ENCODE results near the gene GAREM1. TPM values are rescaled to one million over a fixed set of nuclear protein-coding genes. Genes with fewer than 3 reads are reported as not detected.
"Not testable (repeated sequence)": the region's sequence is repeated elsewhere in the genome, so short reads cannot be mapped to it uniquely, and the experiment has no call there.

Gene GAREM1
- total RNA-seq, 1 experiment from 2014 or later, result 21.4 TPM

- Mint-ChIP-seq H3K9me3 (ENCODE audit: unreplicated experiment) (no peaks in the 10 kb centered on the region), H3K4me1 (ENCODE audit: insufficient read depth, unreplicated experiment) (no peaks in the 10 kb centered on the region), H3K27me3 (ENCODE audit: insufficient read depth, unreplicated experiment) (no peaks in the 10 kb centered on the region), H3K36me3 (ENCODE audit: insufficient read depth, unreplicated experiment) (no peaks in the 10 kb centered on the region), H3K4me3 (ENCODE audit: unreplicated experiment) (no peak overlapping the region), H3K27ac (ENCODE audit: low read depth, unreplicated experiment) (no peak overlapping the region)
- TF ChIP-seq, protein P1, sequence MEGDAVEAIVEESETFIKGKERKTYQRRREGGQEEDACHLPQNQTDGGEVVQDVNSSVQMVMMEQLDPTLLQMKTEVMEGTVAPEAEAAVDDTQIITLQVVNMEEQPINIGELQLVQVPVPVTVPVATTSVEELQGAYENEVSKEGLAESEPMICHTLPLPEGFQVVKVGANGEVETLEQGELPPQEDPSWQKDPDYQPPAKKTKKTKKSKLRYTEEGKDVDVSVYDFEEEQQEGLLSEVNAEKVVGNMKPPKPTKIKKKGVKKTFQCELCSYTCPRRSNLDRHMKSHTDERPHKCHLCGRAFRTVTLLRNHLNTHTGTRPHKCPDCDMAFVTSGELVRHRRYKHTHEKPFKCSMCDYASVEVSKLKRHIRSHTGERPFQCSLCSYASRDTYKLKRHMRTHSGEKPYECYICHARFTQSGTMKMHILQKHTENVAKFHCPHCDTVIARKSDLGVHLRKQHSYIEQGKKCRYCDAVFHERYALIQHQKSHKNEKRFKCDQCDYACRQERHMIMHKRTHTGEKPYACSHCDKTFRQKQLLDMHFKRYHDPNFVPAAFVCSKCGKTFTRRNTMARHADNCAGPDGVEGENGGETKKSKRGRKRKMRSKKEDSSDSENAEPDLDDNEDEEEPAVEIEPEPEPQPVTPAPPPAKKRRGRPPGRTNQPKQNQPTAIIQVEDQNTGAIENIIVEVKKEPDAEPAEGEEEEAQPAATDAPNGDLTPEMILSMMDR (IDR thresholded peaks at IDR 0.05; ENCODE audit: unreplicated experiment), result no peak
- CTCF ChIA-PET, result no interaction called here
- POLR2A ChIA-PET, result interaction anchor here (0.9 kb wide), 1 partner anchor 235 kb away, joined by 3 read pairs; no protein-coding TSS in a partner anchor
- no TSS peak for BruUV-seq (replicated peaks)
- intact Hi-C loops (cut with micrococcal nuclease), result no loop called here
- DNase-seq (ENCODE audit: unreplicated experiment), result no peak
Observed at GRCh38 chr18:32502014-32502413, 31.3 kb upstream of the GAREM1 start.

GRCh38 chr18:32501242-32501641, 30.6 kb upstream of the GAREM1 start:
- intact Hi-C loops (cut with micrococcal nuclease); BruUV-seq (replicated peaks): not testable (repeated sequence)
- CTCF ChIA-PET, result interaction anchor here (0.7 kb wide), 1 partner anchor 343 kb away, joined by 5 read pairs; no protein-coding TSS in a partner anchor

GRCh38 chr18:32483002-32483401, 12.3 kb upstream of the GAREM1 start:
- CTCF ChIA-PET, result interaction anchor here (0.6 to 1.2 kb wide), 2 partner anchors 188 to 211 kb away, joined by 3 read pairs; no protein-coding TSS in a partner anchor
- no peak overlapping the region for H3K4me3 Mint-ChIP-seq (ENCODE audit: unreplicated experiment)

More at GRCh38 chr18:32501242-32501641, 30.6 kb upstream of the GAREM1 start:
- H3K9me3 Mint-ChIP-seq (ENCODE audit: unreplicated experiment); H3K36me3 Mint-ChIP-seq (ENCODE audit: insufficient read depth, unreplicated experiment); H3K4me3 Mint-ChIP-seq (ENCODE audit: unreplicated experiment); H3K4me1 Mint-ChIP-seq (ENCODE audit: insufficient read depth, unreplicated experiment); H3K27me3 Mint-ChIP-seq (ENCODE audit: insufficient read depth, unreplicated experiment): not testable (repeated sequence)
- peak; percentile 5 for DNase-seq (ENCODE audit: unreplicated experiment)
- peak overlapping the region; percentile 59 for H3K27ac Mint-ChIP-seq (ENCODE audit: low read depth, unreplicated experiment)
- POLR2A ChIA-PET, result interaction anchor here (0.6 kb wide), 1 partner anchor 30 kb away, joined by 3 read pairs; the partner anchor contains the start of gene GAREM1

GRCh38 chr18:32482117-32482516, 11.4 kb upstream of the GAREM1 start:
- no peaks in the 10 kb centered on the region for H3K36me3 Mint-ChIP-seq (ENCODE audit: insufficient read depth, unreplicated experiment)
- H3K27ac Mint-ChIP-seq (ENCODE audit: low read depth, unreplicated experiment), result no peak overlapping the region
- TF ChIP-seq, protein P1 (IDR thresholded peaks at IDR 0.05; ENCODE audit: unreplicated experiment), result no peak
- intact Hi-C loops (cut with micrococcal nuclease), result no loop called here
- H3K4me3 Mint-ChIP-seq (ENCODE audit: unreplicated experiment), result no peak overlapping the region
- POLR2A ChIA-PET, result no interaction called here
- peaks cover 11% of the 10 kb centered on the region for H3K27me3 Mint-ChIP-seq (ENCODE audit: insufficient read depth, unreplicated experiment)
- DNase-seq (ENCODE audit: unreplicated experiment), result no peak
- H3K9me3 Mint-ChIP-seq (ENCODE audit: unreplicated experiment), result no peaks in the 10 kb centered on the region
- BruUV-seq (replicated peaks), result no TSS peak
- CTCF ChIA-PET, result interaction anchor here (0.6 to 0.7 kb wide), 2 partner anchors 8 to 325 kb away, joined by 3 read pairs; no protein-coding TSS in a partner anchor
- H3K4me1 Mint-ChIP-seq (ENCODE audit: insufficient read depth, unreplicated experiment), result no peaks in the 10 kb centered on the region

More at GRCh38 chr18:32483002-32483401, 12.3 kb upstream of the GAREM1 start:
- BruUV-seq (replicated peaks), result no TSS peak
- TF ChIP-seq, protein P1 (IDR thresholded peaks at IDR 0.05; ENCODE audit: unreplicated experiment), result no peak
- no peak for DNase-seq (ENCODE audit: unreplicated experiment)
- intact Hi-C loops (cut with micrococcal nuclease), result no loop called here
- no peaks in the 10 kb centered on the region for H3K36me3 Mint-ChIP-seq (ENCODE audit: insufficient read depth, unreplicated experiment)
- POLR2A ChIA-PET, result interaction anchor here (0.7 kb wide), 2 partner anchors 65 to 1540 kb away, joined by 3 read pairs; no protein-coding TSS in a partner anchor
- peaks cover 11% of the 10 kb centered on the region for H3K27me3 Mint-ChIP-seq (ENCODE audit: insufficient read depth, unreplicated experiment)
- no peaks in the 10 kb centered on the region for H3K9me3 Mint-ChIP-seq (ENCODE audit: unreplicated experiment)
- H3K4me1 Mint-ChIP-seq (ENCODE audit: insufficient read depth, unreplicated experiment), result no peaks in the 10 kb centered on the region
- no peak overlapping the region for H3K27ac Mint-ChIP-seq (ENCODE audit: low read depth, unreplicated experiment)
